Activated T-helper 1 cell treated with anti-CD3 and anti-CD28 coated beads, Interleukin-12 subunit alpha, Interleukin-12 subunit beta, Interleukin-2, Interleukin-4 antibody, amounts not matched to agents 30 ng/mL and 10 ng/mL and 1 ng/mL, durations not matched to agents 14 hours and 24 hours and 36 hours (primary cell): ENCODE data around the gene PIP4K2B. TPM values are rescaled to one million over a fixed set of nuclear protein-coding genes. Genes with fewer than 3 reads are reported as not detected.

Experiments used
- DNase-seq: peaks from one replicate; pipeline ENCODE4 v3.0.0; 2021; ENCODE audit warnings: low spot score
- H3K27ac Mint-ChIP-seq: one replicate; pipeline ENCODE4 v1.8.0; 2021; ENCODE audit warnings: mild to moderate bottlenecking, mixed read lengths
- H3K27me3 Mint-ChIP-seq: one replicate; pipeline ENCODE4 v1.8.0; 2022; ENCODE audit warnings: mild to moderate bottlenecking, moderate library complexity, mixed read lengths; ENCODE audit not compliant: insufficient read depth
- H3K36me3 Mint-ChIP-seq: one replicate; pipeline ENCODE4 v1.8.0; 2021; ENCODE audit warnings: low read depth, mixed read lengths
- H3K4me1 Mint-ChIP-seq: one replicate; pipeline ENCODE4 v1.8.0; 2021; ENCODE audit warnings: low read depth, mixed read lengths
- H3K4me3 Mint-ChIP-seq: one replicate; pipeline ENCODE4 v1.8.0; 2021; ENCODE audit warnings: mild to moderate bottlenecking, moderate library complexity, mixed read lengths
- H3K9me3 Mint-ChIP-seq: one replicate; pipeline ENCODE4 v1.8.0; 2021; ENCODE audit warnings: mixed read lengths
- intact Hi-C: fragments of 100-400 bp; cut with micrococcal nuclease; formaldehyde crosslinking; loops from one replicate; pipeline ENCODE4 v1.15.1; 2024
- total RNA-seq: library from RNA; stranded (reverse); gene quantifications from 2 replicates; pipeline ENCODE4 v1.2.3, GENCODE V29; 2022

The PIP4K2B gene
- total RNA-seq, 1 donor from 2014 or later: 40.6 TPM

- H3K36me3 Mint-ChIP-seq: peaks cover 59% of the 10 kb centered on the region
- H3K4me1 Mint-ChIP-seq: peaks cover 20% of the 10 kb centered on the region
- no peak overlapping the region for H3K27ac Mint-ChIP-seq
- no peaks in the 10 kb centered on the region for H3K27me3 Mint-ChIP-seq
- DNase-seq: no peak
- H3K9me3 Mint-ChIP-seq: no peaks in the 10 kb centered on the region
- no peak overlapping the region for H3K4me3 Mint-ChIP-seq
- intact Hi-C loops: no loop called here
Measured at GRCh38 chr17:38762231-38762630, 37.1 kb downstream of the PIP4K2B start.

- intact Hi-C loops: no loop called here
- H3K36me3 Mint-ChIP-seq: peaks cover 52% of the 10 kb centered on the region
- H3K9me3 Mint-ChIP-seq: no peaks in the 10 kb centered on the region
- H3K27ac Mint-ChIP-seq: no peak overlapping the region
- no peak overlapping the region for H3K4me3 Mint-ChIP-seq
- peaks cover 20% of the 10 kb centered on the region for H3K4me1 Mint-ChIP-seq
- no peak for DNase-seq
- H3K27me3 Mint-ChIP-seq: no peaks in the 10 kb centered on the region
Measured at GRCh38 chr17:38761612-38762011, 37.7 kb downstream of the PIP4K2B start.

GRCh38 chr17:38753071-38753506 is 46.3 kb downstream of the PIP4K2B start:
- Mint-ChIP-seq H3K27ac (peak overlapping the region; percentile 52), H3K27me3 (peaks cover 14% of the 10 kb centered on the region), H3K36me3 (peaks cover 20% of the 10 kb centered on the region), H3K9me3 (no peaks in the 10 kb centered on the region), H3K4me1 (peaks cover 35% of the 10 kb centered on the region), H3K4me3 (peak overlapping the region; percentile 97)
- no peak for DNase-seq
- intact Hi-C loops: loop anchor here (2.0 to 5.0 kb wide), 5 partner anchors 151 to 1359 kb away; partner anchors contain the start of genes CACNB1 and FBXL20

- Mint-ChIP-seq H3K27me3 (peaks cover 14% of the 10 kb centered on the region), H3K9me3 (no peaks in the 10 kb centered on the region), H3K4me3 (peak within 1 kb of the TSS; percentile 97), H3K36me3 (peaks cover 20% of the 10 kb centered on the region), H3K27ac (peak within 1 kb of the TSS; percentile 98), H3K4me1 (peaks cover 35% of the 10 kb centered on the region)
- DNase-seq: peak; percentile 97
- intact Hi-C loops: loop anchor here (1.0 to 5.0 kb wide), 14 partner anchors 22 to 1360 kb away; partner anchors contain the start of genes CACNB1, CDK12, CISD3 and FBXL20
Measured at GRCh38 chr17:38752308-38753070, 46.9 kb downstream of the PIP4K2B start, which contains the start of gene PSMB3. Gene PSMB3 (plus strand): TSS chr17:38752741. CDS start chr17:38752827, 86 bp downstream.

- intact Hi-C loops: loop anchor here (1.0 to 5.0 kb wide), 14 partner anchors 22 to 1360 kb away; partner anchors contain the start of genes CACNB1, CDK12, CISD3 and FBXL20
- Mint-ChIP-seq H3K9me3 (no peaks in the 10 kb centered on the region), H3K27me3 (peaks cover 15% of the 10 kb centered on the region), H3K4me1 (peaks cover 35% of the 10 kb centered on the region), H3K36me3 (peaks cover 20% of the 10 kb centered on the region), H3K4me3 (peak overlapping the region; percentile 97), H3K27ac (peak overlapping the region; percentile 98)
- DNase-seq: peak; percentile 81
Measured at GRCh38 chr17:38751808-38752307, 47.5 kb downstream of the PIP4K2B start.

GRCh38 chr17:38751144-38751807 is 48.1 kb downstream of the PIP4K2B start:
- H3K9me3 Mint-ChIP-seq: no peaks in the 10 kb centered on the region
- intact Hi-C loops: loop anchor here (5.0 kb wide), 4 partner anchors 149 to 1361 kb away; partner anchors contain the start of genes CACNB1 and FBXL20
- no peak for DNase-seq
- H3K36me3 Mint-ChIP-seq: peaks cover 18% of the 10 kb centered on the region
- H3K27ac Mint-ChIP-seq: peak overlapping the region; percentile 98
- H3K27me3 Mint-ChIP-seq: peaks cover 19% of the 10 kb centered on the region
- H3K4me1 Mint-ChIP-seq: peaks cover 40% of the 10 kb centered on the region
- H3K4me3 Mint-ChIP-seq: peak overlapping the region; percentile 97

- Mint-ChIP-seq H3K9me3 (no peaks in the 10 kb centered on the region), H3K27me3 (peaks cover 24% of the 10 kb centered on the region), H3K36me3 (peaks cover 11% of the 10 kb centered on the region), H3K27ac (peak overlapping the region; percentile 98), H3K4me1 (peaks cover 48% of the 10 kb centered on the region), H3K4me3 (peak overlapping the region; percentile 97)
- intact Hi-C loops: loop anchor here (5.0 kb wide), 4 partner anchors 148 to 1362 kb away; partner anchors contain the start of genes CACNB1 and FBXL20
- DNase-seq: no peak
Measured at GRCh38 chr17:38750312-38751121, 48.8 kb downstream of the PIP4K2B start.

GRCh38 chr17:38750044-38750311 is 49.4 kb downstream of the PIP4K2B start:
- Mint-ChIP-seq H3K4me1 (peaks cover 50% of the 10 kb centered on the region), H3K9me3 (no peaks in the 10 kb centered on the region), H3K27me3 (peaks cover 24% of the 10 kb centered on the region), H3K27ac (no peak overlapping the region), H3K4me3 (peak overlapping the region; percentile 97), H3K36me3 (peaks cover 11% of the 10 kb centered on the region)
- DNase-seq: no peak
- intact Hi-C loops: loop anchor here (5.0 kb wide), 4 partner anchors 148 to 1362 kb away; partner anchors contain the start of genes CACNB1 and FBXL20

GRCh38 chr17:38749223-38750043 is 49.9 kb downstream of the PIP4K2B start:
- H3K9me3 Mint-ChIP-seq: no peaks in the 10 kb centered on the region
- no peak overlapping the region for H3K27ac Mint-ChIP-seq
- DNase-seq: no peak
- peaks cover 24% of the 10 kb centered on the region for H3K27me3 Mint-ChIP-seq
- H3K4me1 Mint-ChIP-seq: peaks cover 46% of the 10 kb centered on the region
- H3K4me3 Mint-ChIP-seq: peak overlapping the region; percentile 97
- H3K36me3 Mint-ChIP-seq: peaks cover 8% of the 10 kb centered on the region
- intact Hi-C loops: loop anchor here (5.0 to 10.0 kb wide), 5 partner anchors 147 to 1395 kb away; partner anchors contain the start of genes CACNB1 and FBXL20

- peaks cover 6% of the 10 kb centered on the region for H3K36me3 Mint-ChIP-seq
- peaks cover 24% of the 10 kb centered on the region for H3K27me3 Mint-ChIP-seq
- H3K9me3 Mint-ChIP-seq: no peaks in the 10 kb centered on the region
- intact Hi-C loops: loop anchor here (10.0 kb wide), 1 partner anchor 1394 kb away; no protein-coding TSS in a partner anchor
- H3K27ac Mint-ChIP-seq: no peak overlapping the region
- DNase-seq: no peak
- peaks cover 43% of the 10 kb centered on the region for H3K4me1 Mint-ChIP-seq
- H3K4me3 Mint-ChIP-seq: peak overlapping the region; percentile 97
Measured at GRCh38 chr17:38748892-38749222, 50.5 kb downstream of the PIP4K2B start.

GRCh38 chr17:38748149-38748891 is 51.0 kb downstream of the PIP4K2B start, which contains the start of gene PCGF2:
Gene PCGF2 (minus strand): TSS chr17:38748336. CDS start chr17:38740402, 7,934 bp downstream.
- H3K4me1 Mint-ChIP-seq: peaks cover 43% of the 10 kb centered on the region
- peak within 1 kb of the TSS; percentile 97 for H3K4me3 Mint-ChIP-seq
- peaks cover 3% of the 10 kb centered on the region for H3K36me3 Mint-ChIP-seq
- H3K9me3 Mint-ChIP-seq: no peaks in the 10 kb centered on the region
- H3K27me3 Mint-ChIP-seq: peaks cover 24% of the 10 kb centered on the region
- no peak within 1 kb of the TSS for H3K27ac Mint-ChIP-seq
- no peak for DNase-seq
- intact Hi-C loops: loop anchor here (10.0 kb wide), 1 partner anchor 1394 kb away; no protein-coding TSS in a partner anchor
